ENCODE data around the gene GTF3C1.

DNA sequence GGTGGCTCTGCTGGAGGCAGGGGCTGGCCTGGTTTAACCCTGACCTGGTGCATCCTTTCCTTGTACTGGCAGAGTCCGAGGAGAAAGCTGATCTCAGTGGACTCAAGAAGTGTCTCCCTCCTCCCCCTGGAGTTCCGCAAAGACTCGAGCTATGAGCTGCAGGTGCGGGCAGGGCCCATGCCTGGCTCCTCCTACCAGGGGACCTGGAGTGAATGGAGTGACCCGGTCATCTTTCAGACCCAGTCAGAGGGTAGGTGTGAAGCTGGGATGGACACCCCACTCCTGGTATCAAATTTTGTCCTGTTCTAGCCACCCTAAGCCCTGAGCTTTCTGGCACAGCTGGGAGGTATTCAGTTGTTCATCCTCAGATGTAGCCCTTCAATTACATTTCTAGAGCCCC, 105.2 kb downstream of the GTF3C1 start:
- no peak for TF ChIP-seq SIN3A (IDR thresholded peaks at IDR 0.05; ENCODE audit: borderline replicate concordance, insufficient read depth, low read length)
- no peak for TF ChIP-seq TAF1 (IDR thresholded peaks at IDR 0.05; ENCODE audit: borderline replicate concordance, insufficient read depth, low read length)

Measured in PFSK-1 (cell line).